HG03432 (cell line): Measurements from ENCODE around the gene SSTR5.

Experiments
- ATAC-seq: cut with Tn5 transposase; IDR thresholded peaks from one replicate; pipeline ENCODE4 v1.9.1; 2021; ENCODE audit warnings: mild to moderate bottlenecking, moderate library complexity; ENCODE audit not compliant: unreplicated experiment

The SSTR5 gene

DNA sequence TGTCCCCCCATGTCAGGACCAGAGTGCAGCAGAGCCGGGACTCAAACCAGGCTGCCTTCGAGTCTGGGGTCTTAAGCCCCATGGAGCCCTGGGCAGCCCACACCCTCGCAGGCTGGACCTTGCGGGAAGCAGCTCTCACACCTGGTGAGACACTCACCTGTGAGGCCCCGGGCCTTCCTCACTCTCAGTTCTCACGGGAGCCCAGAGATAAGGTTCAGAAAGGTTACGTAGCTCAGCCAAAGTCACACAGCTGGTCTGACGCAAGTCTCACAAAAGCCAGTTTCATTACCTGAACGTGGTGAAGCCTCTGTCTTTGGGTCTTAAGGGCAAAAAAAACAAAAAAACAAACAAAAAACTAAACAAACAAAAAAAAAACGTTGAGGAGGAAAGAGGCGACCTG is 32.8 kb upstream of the SSTR5 start:
- no peak for ATAC-seq

DNA sequence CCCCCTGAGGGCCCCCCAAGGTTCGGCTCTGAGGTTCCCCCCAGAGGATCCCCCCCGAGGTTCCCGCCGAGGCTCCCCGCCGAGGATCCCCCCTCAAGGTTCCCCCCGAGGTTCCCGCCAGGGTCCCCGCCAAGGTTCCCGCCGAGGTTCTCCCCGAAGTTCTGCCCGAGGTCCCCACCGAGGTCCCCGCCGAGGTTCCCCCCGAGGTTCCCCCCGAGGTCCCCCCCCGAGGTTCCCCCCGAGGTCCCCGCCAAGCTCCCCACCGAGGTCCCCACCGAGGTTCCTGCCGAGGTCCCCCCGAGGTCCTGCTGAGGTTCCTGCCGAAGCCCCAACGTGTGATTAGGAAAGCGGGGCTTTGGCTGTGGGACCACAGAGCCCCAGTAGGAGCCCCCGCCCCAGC is 32.2 kb upstream of the SSTR5 start:
- ATAC-seq = no peak

DNA sequence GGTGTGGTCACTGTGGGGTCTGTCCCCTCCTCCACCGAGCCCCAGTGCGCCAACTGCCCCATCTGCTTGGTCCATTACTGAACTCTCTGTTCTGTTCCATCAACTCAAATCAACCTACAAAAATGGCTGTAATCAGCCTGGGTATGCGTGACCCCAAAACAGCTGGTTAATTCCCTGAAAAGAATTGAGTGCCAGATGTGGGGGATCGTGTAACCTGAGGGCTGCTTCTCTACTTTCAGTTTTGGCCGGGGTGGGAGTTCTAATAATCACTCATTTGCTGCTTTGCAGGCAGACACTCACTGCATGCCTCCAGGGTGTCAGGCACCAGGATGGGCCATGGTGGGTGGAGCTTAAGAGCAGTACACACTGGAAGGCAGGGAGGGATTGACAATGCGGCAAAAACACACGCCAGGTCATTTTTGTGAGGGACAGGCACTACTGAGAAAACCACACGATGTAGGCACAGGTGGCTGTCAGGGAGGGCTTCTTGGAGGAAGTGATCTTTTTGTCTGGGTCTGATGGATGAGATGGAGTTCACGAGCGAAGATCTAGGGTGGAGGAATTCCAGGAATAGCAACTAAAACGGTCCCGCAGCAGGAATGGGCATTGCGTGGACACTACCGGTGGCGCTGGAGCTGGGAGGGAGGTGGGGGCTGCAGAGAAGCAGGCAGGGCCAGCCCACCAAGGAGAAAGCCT is 30.4 kb upstream of the SSTR5 start:
- ATAC-seq = no peak

DNA sequence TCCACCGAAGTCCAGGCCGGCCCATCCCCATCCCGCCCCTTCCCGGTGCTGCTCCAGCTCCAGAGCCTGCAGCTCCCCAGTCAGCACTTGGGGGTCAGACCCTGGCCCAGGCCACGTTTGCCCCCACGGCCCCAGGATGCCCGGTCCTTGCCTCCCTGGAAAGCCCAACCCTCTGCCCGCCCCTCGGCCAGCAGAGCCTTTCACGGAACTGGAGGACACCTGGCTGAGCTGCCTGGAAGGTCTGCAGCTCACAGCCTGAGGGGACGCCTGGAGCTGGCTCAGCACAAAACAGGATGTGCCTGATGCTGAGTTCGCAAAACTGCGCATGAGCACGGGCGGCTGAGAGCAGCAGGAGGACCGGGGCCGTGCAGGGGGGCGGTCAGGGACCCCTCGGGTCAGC is 29.7 kb upstream of the SSTR5 start:
- ATAC-seq = no peak

DNA sequence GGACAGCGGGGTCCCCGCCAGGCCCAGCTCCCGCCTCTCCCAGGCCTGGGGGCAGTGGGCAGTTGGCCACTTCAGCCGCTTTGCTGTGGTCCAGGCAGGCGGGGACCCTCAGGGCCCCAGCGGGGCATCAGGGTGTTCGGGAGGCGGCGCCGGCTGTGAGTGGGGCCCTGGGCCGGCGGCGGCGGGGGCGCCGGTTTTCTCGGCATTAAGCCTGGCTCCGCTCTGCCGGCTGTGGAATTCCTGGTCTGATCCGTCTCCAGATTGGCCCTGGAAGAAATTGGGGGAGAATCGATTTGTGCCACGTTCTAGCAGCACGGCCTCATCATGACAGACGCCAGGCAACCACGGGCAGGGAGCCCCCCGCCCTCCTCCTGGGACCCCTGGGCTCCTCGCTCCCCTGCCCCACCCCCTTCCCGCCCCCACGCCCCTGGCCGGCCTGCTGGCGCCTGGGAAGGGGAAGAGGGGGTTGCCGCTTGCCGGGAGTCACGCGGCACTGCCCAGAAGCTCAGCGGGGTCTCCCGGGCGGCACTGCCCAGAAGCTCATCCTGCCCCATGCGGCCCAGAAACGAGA is 28.6 kb upstream of the SSTR5 start:
- ATAC-seq = no peak

DNA sequence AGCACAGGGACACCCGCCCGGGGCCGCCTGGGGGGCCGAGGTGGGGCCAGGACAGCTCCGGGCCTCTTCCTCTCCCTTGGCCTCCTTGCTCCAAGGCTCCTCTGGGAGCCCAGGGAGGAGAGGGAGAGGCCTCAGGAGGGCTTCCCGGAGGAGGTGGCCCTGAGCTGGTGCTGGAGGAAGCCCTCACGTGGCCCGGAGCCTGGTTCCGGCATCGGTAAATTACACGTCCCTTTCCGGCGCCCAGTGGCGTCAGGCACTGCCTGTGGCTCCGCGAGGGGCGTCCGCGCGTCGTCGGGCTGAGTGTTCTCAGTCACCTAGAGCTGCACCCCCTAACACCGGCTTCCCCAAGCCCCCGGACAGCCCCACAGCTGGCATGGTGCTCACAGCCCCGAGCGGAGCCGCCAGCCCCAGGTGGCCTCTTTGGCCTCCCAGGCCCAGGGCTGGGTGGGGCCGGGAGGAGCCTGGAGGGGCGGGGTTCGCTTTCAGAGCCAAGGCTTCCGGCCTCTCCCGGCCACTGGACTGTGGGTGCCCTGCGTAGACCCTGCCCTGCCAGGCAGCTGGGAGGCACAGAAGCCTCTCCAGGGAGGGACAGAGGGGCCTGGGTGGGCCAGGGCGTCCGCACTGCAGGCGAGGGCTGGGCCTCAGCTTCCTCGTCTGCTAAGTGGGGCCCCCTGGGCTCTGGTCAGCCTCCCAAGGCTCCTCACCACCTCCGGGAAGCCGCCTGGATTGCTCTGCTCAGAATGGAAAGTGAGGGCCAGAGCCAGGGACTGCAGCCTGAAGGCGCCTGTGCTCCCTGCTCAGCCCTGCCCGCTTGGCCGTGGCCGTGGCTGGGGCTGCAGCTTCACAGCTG is 27.9 kb upstream of the SSTR5 start:
- ATAC-seq = no peak

DNA sequence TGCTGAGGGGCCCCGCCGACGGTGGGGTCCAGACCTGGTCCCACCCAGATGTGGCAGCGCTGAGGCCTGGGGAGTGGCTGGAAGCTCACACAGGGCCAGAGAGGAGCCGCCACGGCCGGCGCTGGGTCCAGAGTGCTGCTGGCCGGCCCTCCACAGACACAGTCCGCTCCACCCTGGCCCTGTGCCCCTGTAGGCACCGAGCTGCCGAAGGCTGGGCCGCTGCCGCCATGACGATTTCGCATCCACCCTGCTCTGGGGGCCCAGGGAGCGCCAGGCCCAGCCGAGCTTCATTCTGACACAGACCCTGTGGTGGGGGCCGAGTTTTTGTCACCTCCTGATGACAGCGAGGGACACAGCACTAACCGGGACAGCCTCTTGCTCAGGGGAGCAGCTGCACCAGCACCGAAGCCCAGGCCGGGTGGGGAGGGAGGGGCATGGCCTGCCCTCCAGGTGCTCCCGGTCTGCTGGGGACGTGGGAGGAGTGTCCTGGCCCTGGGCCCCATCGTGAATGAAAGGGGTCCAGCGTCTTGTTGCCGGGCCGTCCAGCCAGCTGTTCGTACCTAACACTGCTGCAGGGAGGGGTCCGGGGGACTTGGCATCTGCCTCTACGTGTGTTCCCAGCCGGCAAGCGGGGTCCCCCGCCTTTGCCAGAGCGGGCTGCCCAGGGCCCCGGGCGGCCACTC is 27.1 kb upstream of the SSTR5 start:
- ATAC-seq = no peak

DNA sequence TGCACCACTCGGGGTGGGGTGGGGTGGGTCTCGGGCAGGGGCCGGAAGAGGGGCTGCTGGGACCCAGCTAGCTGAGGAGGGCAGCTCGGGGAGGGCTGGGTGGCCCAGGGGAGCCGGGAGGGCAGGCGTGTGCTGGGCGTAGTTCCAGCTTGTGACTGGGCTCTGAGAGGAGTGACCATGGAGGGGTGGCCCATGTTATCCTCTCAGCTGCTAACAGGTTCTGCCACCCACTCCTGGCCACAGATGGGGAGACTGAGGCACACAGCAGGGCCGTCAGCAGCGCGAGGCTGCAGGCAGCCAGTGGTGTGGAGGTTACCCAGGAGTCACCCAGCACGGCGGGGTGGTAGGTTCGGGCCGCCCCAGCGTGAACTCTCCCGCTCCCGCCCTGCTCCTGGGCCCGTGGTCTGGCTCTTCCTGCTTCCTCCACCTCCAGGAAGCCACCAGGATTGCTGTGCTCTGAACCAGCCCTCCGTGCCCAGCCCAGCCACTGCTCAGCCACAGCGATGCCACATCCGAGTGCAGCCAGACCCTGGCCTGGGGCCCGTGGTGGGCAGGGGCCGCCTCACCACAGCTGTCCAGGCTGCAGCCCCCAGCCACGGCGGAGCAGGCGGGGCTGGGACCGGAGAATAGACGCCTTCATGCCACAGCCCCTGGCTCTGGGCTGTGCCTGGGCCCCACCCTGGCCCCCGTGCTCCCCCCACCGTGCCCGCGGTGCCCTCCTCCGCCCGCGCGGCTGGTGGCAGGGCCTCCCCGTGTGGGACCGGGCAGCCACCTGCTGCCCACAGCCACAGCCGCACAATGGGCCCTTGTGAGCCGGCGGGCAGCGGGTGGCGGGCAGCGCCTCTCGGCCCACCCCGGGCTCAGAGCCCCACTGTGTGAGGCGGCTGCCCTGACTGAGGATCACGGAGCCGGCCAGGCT is 26.3 kb upstream of the SSTR5 start:
- ATAC-seq = no peak

DNA sequence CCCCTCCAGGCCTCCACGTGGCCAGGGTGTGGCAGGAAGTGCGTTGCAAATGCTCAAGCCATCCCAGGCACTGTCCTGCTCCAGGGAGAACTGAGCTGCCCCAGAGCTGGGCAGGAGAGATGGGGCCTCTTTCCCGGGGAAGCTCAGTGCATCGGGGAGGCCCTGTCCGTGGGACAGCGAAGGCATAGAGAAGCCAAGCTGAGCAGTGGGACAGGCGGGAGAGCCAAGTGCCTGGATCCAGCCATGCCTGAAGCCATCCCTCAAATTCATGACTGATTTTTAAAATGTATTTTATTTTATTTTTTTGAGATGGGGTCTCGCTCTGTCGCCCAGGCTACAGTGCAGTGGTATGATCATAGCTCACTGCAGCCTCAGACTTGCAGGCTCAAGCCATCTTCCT is 25.4 kb upstream of the SSTR5 start:
- ATAC-seq = no peak

DNA sequence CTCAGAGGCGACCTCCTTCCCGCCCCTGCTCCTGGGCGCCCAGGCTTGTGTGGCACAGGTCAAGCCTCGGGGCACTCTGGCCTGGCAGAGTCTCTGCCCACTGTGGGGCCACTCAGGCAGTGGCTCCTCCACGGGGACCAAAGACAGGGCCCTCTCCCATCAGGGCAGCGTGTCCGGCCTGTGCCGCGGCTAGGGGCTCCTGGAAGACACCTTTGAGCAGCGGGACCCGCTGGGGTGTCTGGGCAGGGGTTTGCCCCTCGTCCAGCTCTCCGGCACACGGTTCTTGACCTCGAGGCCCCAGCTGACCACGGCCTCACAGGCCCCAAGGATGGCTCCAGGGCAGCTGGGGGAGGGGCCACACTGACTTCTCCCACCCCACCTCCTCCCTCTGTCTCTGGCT is 24.7 kb upstream of the SSTR5 start:
- ATAC-seq = no peak

DNA sequence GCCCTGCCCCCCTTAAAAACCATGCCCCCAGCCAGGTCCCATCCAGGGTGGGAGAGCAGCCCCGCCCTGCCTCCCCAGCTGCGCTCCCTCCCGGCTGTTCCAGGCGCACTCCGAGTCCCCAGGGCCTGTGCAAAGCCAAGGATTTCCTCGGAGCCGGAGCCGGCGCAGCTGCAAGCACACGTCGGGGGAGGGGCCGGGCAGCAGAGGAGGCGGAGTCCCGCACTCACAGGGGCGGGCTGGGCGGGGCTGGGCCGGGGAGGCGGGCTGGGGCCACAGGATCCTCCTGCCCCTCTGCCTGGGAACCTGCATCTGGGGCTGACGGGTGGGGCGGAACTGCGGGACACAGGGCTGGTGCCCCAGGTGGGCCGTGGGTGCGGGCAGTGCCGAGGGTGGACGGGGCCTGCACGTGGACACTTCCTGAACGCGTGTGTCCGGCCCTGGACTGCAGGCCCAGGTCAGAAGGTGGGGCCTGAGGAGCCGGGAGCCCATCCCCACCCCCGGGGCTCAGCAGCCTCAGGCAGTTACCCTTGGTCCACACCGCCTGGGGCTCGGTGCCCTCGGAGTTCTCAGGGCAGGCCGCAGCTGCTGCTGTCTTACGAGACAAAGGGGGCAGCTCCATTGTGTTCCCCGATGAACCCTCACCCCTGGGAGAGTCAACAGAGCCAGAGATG is 24.0 kb upstream of the SSTR5 start:
- no peak for ATAC-seq

DNA sequence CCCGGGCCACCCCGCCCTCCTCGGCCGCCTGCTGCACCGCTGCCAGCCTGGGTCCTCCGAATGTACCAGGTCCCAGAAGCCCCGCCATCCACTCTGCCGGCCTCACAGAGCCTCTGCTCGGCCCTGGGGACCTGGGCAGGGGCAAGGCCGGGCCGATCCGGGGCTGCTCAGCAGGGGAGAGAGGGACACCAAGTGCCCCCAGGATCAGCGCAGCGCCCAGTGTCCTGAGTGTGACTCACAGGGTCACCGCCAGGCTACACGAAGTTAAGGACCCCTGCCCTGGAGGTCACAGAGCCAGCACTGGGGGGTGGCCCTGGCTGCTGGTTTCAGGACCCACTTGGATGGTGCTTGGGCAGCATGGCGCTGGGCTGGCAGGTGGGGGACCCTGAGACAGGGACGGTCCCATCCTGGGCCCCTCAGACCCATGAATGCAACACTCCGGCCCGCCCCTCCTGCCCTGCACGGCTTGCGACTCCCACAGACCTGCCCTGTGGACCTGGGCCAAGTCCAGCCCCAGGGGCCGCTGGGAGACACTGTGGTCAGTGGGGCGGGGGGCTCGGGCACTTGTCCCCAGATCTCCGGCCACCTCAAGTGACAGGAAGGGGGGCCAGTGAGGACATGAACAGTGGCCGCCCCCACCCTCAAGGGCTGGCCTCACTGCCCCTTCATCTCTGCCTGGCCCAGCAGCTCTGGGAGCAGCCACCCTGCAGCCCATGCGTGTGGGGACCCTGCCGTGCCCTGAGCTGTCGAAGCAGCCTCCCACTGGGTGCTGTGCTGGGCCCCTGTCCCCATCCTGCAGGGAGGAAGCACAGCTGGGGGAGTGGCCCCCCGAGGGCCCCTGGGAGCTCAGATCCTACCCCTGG is 23.2 kb upstream of the SSTR5 start:
- ATAC-seq = no peak

DNA sequence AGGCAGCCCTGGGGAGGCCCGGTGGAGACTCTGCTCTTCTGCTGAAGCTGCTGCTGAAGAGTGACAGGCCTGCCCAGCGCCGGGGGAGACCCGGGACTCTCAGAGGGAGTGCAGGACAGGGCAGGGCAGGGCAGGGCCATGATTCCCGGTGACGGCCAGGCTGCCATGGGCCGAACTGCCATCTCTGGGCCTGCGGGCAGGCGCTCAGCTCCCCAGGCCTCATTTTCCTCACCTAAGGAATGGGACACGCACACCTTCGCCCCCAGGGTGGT is 22.6 kb upstream of the SSTR5 start:
- no peak for ATAC-seq

DNA sequence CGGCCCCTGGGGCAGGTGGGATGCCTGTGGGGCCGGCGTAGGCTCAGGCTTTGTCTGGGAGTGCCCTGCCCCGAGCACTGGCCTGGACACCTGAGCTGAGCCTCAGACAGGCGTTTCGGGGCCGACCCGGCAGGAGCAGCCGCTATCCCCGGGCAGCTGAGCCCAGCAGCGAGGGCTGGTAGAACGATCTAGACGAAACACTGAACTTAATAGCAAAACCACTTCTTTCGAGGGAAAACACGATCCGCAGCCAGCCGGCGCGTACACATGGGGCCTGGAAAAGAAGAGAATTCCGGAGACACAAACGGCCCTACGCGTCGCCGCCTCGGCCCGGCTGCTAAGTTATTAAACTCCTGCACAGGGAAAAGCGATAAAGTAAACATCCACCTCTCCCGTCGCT is 22.0 kb upstream of the SSTR5 start:
- no peak for ATAC-seq

DNA sequence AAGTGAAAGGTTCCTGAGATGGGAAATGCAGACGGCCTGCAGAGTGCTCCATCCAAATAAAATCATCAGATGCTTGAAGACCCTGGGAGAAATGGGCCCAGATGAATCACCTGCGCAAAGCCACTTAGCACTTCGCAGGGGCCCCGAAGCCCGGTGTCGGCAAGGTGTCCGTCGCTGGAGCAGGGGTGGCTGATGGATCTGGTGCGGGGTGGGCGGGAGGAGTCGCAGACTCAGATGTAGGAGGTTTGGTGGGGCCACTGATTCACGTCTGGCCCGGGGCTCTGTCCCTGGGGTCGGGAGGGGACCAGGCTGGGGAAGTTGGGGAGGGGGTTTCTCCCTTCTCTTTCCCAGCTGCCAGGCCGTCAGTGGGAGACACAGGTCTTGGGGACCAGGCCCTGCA is 21.6 kb upstream of the SSTR5 start:
- ATAC-seq = no peak

DNA sequence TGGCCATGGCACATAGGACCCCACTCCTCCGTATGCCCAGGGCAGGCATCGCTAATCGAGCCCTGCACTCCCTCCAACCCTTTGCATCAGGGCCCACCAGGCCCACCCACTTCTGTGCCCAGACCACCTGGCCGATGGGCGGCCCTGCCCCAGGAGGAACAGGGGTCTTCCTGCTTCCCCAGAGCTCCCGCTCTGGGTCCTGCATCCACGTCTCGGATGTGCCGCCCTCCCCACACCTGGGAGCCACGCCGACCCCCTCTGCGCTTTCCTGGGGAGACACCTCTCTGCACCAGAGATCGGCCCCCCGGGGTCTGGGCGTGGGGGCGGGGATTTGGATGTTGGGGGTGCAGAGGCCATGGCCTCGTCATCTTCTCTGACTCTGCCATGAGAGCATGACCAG is 21.1 kb upstream of the SSTR5 start:
- ATAC-seq = no peak

DNA sequence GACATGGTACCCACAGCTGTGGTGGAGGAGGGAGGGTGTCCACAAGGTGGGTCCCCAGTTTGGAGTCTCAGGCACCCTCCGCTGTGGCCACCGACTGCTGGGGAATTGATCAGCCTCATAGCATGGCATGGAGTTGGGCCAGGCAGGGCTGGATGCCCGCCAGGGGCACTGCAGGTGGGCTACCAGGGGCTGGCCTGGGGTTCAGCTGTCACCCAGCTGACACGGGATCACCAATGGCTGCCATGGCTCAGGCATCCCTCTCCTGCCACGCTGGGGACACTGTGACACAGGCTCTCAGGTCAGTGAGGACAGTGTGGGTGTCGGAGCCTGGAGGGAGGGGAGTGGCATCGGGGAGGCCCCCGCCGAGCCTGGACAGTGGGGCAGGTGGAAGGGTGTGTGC is 19.8 kb upstream of the SSTR5 start:
- no peak for ATAC-seq

DNA sequence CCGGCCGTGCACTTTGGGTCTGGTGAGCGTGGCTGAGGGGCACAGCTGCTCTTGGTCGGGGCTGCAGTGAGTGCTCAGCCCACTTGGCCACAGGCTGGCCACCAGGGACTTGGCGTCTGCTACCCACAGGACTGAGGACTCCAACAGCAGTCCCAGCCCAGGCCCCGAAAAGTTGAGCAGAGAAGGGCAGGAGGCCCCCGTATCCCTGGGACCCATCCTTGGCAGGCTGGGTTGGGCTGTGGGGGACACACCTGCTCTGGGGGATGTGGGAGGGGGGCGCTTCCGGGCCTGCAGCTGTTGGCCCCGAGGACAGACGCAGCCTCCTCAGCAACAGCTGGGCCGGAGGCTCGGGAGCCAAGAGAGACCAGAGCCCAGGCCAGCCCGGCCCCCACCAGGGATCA is 19.4 kb upstream of the SSTR5 start:
- ATAC-seq = no peak

DNA sequence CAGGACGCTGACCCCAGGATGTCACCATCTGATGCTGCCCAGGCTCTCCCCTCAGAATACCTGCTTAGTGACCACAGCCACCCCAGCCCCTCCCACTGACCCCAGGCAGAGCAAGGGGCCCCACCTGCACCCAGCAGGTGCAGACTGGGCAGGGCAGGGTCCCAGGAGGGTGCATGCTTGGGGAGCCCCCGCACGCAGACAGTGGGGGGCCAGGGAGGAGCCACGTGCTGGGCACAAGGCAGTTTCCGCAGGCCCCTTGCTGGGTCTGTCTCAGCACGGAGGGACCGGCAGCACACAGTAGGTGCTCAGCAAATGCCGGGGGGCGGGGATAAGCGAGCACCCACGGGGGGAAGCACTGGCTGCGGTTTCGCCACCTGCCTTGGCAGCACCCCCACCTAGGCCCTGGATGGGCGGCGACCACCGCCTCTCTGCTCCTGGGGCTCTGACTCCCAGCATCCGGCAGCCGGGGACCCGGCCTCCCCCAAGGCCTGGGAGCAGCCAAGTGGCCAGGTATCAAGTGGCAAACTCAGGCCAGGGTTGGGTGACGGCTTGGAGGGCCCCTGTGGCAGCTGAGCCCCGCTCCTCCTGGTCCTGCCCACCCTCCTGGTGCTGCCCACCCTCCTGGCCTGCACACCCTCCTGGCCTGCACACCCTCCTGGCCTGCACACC is 18.7 kb upstream of the SSTR5 start:
- ATAC-seq = no peak
